ENCODE results near the gene COL11A2.

Gene COL11A2

GRCh38 chr6:33171880-33172687 lies 20.2 kb downstream of the COL11A2 start:
- no peak for DNase-seq (ENCODE audit: low read depth)

GRCh38 chr6:33171016-33171879 lies 21.0 kb downstream of the COL11A2 start:
- no peak for DNase-seq (ENCODE audit: low read depth)

GRCh38 chr6:33170176-33171015 lies 21.9 kb downstream of the COL11A2 start:
- no peak for DNase-seq (ENCODE audit: low read depth)

GRCh38 chr6:33169291-33170175 lies 22.7 kb downstream of the COL11A2 start:
- no peak for DNase-seq (ENCODE audit: low read depth)

DNA sequence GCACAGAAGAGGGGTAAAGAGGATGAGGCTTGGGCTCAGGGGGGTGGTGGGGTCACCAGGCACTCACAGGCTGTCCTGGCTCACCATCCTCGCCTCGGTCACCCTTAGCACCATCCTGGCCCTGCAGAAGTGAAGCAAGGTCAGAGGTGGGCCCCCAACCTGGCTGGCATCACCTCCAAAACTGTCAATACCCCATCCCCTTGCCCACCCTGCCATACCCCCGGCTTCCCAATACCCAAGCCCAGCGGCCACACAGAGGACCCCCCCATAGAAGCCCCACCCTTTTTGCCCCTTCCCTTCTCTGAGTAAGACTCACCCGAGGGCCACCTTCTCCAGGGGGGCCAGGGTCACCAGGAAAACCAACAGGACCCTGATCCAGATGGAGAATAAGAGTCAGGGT lies 23.6 kb downstream of the COL11A2 start:
- no peak for DNase-seq (ENCODE audit: low read depth)

- DNase-seq (ENCODE audit: low read depth): no peak
Measured at GRCh38 chr6:33168284-33168601, 24.0 kb downstream of the COL11A2 start.

- DNase-seq (ENCODE audit: low read depth): no peak
Measured at GRCh38 chr6:33167374-33168283, 24.6 kb downstream of the COL11A2 start.

GRCh38 chr6:33166811-33167210 lies 25.5 kb downstream of the COL11A2 start:
- DNase-seq (ENCODE audit: low read depth): no peak

DNA sequence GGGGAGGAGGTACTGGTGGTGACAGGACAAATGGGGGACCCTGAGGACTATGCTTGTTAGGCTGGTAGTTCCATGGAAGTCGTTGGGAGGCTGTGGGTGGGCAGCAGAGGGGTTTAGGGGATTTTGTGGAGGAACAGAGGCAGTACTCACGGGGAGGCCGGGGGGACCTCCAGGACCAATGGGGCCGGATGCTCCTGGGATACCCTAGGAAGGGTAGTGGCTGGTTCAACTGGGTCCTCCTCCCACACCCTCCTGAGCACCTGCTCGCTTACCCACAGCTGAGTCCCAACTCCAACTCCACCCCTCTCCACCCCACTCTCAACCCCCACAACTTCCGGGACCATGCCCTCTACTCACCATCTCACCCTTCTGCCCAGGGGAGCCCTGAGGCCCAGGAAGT lies 25.9 kb downstream of the COL11A2 start:
- DNase-seq (ENCODE audit: low read depth): no peak

DNA sequence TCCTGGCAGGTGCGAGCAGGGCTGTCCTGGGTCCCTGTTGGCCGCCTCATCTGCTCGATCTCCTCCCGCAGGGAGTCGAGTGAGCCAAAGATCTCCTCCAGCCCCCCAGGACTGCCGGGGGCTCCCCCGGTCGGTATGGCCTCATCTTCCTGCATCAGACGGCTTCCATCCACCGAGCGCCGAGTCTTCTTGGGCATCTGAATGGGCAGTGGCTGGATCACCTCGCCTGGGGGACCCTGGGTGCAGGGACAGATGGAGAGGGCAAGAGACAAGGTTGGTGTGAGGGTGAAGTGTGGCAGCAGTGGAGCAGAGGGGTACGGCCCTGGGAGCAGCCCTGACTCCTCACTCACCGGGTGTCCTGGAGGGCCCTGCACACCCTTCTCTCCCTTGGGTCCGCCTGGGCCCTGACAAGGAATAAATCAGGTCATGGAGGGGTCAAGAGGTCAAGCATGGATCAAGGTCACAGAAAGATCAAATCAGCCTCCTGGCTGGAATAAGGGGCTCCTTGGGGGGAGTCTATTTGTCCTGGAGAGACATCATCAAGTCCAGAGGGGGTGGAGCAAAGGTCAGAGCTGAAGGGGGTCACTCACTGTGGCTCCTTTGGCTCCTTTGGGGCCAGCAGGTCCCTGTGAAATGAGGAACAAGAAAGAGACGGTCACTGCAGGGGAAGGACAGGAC lies 26.5 kb downstream of the COL11A2 start:
- DNase-seq (ENCODE audit: low read depth): no peak

DNA sequence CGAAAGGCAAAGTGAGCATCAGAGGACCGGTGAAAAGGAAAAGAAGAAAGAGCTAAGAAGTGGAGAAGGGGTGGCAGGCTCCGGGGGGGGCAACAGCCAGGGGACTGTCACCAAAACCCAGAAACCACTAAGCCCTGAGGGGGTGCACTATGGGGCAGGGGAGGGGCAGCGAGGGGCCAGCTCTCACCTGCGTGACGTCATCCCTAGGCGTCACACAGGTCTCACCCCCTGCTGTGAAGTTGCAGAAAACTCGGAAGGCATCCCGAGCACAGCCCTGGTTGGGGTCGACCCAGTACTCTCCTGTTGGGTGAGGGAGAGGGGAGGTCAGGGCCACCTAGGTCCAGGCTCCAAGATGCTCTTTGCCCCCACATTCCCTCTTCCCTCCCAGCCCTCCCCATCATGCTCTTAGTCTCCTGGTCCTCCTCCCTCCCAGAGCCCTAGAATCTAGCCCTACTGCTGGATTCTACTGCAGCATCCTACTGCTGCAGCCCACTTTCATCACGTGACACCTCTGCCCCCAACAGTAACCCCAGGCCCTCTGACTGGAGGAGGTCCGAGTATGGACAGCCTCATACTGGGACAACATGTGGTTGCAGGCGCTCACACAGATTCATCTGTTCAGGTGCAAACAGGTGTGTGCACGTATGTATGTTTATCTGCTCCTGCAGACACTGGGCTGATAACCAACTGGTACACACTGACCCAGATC lies 27.4 kb downstream of the COL11A2 start:
- no peak for DNase-seq (ENCODE audit: low read depth)

GRCh38 chr6:33164176-33164575 lies 28.1 kb downstream of the COL11A2 start:
- no peak for DNase-seq (ENCODE audit: low read depth)

- no peak for DNase-seq (ENCODE audit: low read depth)
Measured at GRCh38 chr6:33163540-33163939, 28.7 kb downstream of the COL11A2 start.

DNA sequence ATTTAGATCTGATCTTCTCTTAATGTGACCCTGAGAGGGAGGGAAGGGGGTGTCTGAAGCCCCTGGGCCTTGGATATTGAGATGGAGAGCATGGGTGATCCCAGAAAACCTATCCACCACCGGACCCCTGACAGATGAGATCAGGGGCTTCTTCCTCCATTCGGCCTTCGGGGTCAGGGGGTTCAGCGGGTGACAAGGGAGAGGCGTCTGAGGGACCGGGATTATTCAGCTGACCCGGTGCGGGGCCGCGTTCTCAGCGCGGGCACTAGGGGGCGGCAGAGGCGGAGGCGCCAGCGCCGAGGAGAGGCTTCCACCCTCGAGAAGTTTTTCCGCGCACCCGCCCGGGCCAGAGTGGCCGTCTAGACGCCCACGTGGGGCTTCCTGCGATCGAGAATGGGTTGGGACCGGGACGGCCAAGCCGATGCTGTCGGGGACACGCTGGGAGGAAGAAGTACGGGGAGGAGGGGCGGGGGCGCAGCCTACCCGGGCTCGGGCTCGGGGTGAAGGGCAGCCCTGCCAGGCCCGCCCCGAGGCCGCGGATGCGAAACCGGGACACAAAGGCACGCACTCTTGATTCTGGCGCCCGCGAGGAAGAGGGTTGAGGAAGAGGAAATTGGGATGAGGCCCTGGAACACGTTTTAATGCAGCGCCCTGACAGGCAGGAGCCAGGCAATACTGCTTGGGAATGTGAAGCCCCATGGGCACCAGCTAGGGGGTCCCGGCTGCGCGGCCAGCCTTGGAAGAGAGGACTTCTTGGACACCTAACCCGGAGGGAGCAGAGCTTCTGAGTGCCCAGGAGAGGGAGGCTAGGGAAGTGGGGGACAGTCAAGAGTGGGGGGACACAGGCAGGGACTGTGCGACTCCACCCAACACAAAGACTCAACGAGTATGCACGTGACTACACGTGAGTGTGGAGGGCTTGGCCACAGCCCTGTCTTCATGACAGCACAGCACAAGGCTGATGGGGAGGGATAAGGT lies 30.6 kb downstream of the COL11A2 start:
- peak; percentile 71 for DNase-seq (ENCODE audit: low read depth)

DNA sequence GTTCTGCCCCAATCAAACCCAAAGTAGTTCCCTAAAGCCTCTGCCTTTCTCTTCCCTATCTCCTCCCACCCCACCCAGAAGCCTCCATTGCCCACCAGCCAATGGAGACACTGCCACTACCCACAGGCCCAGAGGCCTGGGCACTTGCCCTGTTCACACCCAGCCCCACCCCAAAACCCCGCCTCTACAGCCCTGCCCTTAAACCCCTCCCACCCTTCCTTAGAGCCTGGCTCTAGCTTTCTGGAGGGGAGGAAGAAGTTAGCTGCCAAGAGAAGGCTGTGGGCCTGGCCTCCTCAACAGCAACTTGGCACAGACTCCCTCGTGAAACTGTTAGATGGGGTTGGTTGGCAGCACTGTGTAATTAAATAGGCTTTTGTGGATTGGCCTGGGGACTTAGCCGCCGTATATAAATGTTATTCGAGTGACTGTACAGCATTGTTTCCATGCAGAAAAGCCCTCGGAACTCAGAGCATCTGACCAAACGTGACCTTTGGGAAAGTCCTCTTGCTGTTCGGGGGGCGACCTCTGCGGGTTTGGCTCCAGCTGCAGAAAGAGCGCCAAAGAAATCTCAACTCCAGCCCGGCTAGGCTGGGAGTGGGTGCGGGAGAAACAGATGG lies 31.4 kb downstream of the COL11A2 start:
- DNase-seq (ENCODE audit: low read depth): no peak

GRCh38 chr6:33160096-33160495 lies 32.2 kb downstream of the COL11A2 start:
- DNase-seq (ENCODE audit: low read depth): no peak

- DNase-seq (ENCODE audit: low read depth): no peak
Measured at GRCh38 chr6:33156964-33157363, 35.3 kb downstream of the COL11A2 start.
